NCI-H2171 treated with DMSO at 0.1 percent for 48 hours (cell line): ENCODE measurements around the gene FABP3.
A peak's percentile ranks its signal among the peaks of the same experiment; 100 is the strongest.

Source experiments
- DNase-seq: peaks from one replicate; lab custom pipeline; 2025; lab: John Stamatoyannopoulos, UW

The FABP3 gene

GRCh38 chr1:31373056-31373896, at the start of gene FABP3:
FABP3 (minus strand) TSS chr1:31373076; CDS start chr1:31373014, 62 bp downstream.
- peak; percentile 78 for DNase-seq

GRCh38 chr1:31421371-31422040, 48.6 kb upstream of the FABP3 start:
- DNase-seq = peak; percentile 42

DNA sequence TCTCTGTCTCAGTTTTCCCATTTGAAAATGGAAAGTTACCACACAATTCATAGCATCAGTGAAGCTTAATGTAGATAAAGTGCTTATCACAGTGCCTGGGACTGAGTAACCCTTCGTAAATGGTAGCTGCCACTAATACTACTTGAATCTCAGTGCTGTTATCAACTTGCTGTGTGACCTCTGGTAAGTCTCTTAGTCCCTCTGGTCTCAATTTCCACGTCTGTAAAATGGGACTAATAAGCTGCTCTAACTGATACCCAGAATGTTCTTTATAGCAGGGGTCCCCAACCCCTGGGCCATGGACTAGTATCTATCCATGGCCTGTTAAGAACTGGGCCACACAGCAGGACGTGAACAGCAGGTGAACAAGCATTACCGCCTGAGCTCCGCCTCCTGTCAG, 47.8 kb upstream of the FABP3 start:
- no peak for DNase-seq

DNA sequence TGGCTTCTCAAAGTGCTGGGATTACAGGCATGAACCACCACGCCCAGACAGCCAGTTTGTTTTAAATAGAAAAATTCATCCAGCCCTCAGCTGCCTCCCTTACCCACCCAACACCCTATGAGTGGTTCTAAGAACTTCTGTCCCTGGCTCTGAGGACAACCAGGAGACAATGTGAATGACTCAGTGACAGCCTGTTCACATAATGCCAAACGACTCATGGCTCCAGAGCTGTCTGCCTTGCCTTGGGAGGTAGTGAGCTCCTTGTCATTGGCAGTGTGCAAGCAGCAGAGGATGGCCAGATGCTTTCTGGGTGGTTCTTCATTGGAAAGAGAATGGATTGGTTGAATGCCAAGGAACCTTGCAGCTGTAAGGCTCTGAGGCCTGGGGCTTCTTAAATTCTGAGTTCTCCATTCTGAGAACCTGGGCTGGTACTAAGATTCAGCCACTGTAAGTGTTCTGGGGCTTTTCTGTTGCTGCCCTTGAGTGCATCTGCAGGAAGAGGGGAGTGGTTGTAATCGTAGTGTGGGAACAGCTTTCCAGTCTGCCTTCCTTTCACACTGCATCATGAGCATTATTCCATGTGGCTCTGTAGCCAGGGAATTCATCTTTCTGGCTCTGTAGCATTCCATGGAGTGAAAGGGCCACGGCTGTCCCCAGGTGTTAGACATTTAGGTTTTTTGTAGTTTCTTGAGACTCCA, 45.9 kb upstream of the FABP3 start:
- DNase-seq = no peak

GRCh38 chr1:31417148-31417547, 44.3 kb upstream of the FABP3 start:
- DNase-seq = no peak

- no peak for DNase-seq
Observed at GRCh38 chr1:31416101-31416736, 43.3 kb upstream of the FABP3 start.

DNA sequence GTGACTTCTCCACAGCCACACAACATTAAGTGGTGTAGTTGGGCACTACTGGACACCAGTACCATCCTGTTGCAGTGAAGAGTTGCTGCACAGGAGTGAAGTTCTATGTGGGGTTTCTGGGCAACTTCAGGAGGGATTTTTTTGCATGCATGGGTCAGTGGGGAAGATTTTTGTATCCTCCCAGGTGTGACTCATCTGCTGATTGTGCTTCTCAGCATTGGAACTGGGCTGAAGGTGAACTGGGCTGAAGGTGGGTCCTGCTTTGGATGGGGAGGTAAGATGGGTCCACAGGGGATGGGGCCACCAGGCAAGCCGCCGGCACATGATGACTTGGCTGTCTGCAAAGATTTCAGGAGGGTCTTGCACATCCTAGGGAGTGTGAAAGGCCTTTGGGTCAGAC, 42.8 kb upstream of the FABP3 start:
- DNase-seq = no peak

- DNase-seq = no peak
Observed at GRCh38 chr1:31414980-31415370, 42.1 kb upstream of the FABP3 start.

DNA sequence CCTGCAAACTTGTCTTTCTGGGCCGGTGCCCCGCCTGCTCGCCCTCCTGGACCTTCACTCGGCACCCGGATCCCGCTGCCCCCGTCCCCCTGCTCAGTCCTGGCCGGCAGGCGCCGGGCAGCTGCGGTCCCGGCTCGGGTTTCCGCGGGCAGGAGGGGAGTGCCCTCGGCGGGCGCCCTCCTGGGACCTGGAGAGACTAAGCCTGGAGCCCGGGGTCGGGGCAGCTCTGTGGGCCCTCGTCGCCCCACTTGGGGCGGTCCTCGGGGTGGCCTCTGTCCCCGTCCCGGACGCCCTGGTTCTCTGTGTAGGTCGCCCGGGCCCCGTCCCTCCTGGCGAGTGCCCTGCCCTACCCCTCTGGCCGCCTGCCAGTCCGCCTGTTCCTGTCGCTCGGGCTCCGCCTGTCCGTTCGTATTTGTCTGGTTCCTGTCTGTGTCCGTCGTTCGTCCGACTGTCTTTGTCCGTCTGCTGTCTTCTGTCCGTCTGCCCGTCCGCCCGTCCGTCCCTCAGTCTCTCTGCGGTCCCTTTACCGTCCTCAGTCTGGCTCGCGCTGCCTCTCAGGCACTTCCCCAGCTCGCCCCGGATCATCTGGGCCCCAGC, 40.6 kb upstream of the FABP3 start:
- DNase-seq = peak; percentile 55

DNA sequence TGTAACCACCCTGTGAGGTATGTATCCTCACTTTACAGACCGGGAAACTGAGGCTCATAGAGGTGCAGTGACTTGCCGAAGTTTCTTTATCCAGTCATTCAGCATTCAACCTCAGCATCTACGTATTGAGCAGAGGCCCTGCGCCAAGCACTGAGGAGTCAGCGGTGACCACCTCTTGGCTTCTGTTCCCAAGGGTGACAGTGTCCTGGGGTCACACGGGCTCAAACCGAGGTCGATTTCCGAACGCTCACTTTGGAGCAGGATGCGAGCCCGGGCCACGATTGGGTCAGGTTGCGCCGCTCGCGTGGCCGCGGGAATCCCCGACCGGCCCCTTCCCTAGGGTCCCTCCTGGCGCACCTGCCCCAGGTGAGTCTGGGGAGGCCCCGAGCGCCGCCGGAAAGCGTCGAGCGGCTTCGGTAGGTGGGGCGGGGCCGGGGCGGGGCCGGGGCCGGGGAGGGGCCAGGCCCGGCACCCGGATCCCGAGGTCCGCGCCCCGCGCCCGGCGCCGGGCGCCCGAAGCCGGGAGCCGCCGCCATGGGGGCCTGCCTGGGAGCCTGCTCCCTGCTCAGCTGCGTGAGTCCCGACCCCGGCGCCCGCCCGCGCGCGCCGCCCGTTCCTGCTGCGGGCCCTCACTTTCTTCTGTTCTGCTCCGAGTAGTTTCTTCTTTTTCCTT, 40.0 kb upstream of the FABP3 start, which contains the start of gene SERINC2:
SERINC2 (plus strand) TSS at position 482 of the 673 bp plus-strand sequence; CDS start at position 535, 53 bp downstream.
- DNase-seq = peak; percentile 56

- peak; percentile 24 for DNase-seq
Observed at GRCh38 chr1:31412205-31412604, 39.3 kb upstream of the FABP3 start.

- no peak for DNase-seq
Observed at GRCh38 chr1:31410871-31411270, 38.0 kb upstream of the FABP3 start.

DNA sequence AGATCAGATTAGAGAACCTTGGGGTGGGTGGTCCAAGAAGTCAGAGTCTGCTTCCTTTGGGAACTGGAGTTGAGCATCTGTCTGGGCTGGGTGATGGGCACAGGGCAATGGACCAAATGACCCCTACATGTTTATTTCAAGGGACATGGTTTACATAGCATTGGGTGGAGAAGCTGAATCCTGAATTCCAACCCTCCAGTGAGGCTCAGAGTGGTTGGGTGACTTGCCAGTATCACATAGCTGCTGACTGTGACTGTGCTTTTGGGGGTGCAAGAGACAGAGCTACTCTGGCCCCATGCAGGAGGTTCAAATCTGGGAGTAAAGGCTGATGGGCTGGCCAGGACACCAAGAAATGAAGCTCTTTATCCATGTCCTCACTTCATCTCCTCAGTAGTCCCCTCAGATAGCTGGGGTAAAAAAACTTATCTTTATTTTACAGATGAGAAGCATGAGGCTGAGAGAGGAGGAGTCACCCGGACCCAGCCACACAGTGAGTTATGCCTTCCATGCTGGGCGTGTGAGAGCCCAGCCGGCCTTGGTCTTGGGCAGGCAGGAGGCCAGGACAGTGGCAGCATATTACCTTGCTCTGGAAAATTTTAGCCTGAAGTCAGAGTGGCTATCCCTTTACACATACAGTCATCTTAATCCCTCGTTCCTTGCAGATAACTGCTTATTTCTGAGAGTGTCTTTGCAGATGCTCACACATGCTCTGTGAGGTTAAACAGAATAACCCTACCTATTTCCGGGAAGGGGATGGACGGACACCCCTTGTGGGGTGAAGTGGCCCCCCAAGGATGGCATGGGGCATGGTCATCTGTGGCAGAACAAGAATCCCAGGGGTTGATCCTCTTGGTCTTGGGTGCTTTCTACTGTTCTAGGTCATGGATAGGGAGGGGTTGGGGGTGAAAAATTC, 37.3 kb upstream of the FABP3 start:
- no peak for DNase-seq

DNA sequence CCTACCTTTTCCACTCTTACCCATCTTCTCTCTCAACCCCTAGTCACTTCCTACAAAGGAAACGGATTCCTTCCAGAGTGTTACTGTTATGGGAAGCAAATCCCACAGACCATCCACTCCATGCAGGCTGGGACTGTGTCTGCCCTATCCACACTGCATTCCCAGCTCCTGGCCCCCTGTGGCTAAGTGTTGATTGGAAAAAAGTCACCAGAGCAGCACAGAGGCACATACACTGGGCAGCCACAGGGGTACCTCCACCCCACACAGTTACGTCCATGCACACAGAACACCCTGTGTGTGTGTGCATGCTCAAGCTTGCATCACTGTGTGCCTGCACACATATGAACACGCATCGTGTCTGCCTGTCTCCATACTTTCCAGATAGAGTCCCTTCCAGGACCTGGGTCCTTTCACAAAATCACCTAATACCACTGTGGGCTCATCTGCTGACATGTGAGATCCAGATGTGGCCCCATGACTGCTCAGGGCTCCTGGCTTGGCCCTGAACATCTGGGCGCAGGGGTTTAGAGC, 36.0 kb upstream of the FABP3 start:
- no peak for DNase-seq

- DNase-seq = no peak
Observed at GRCh38 chr1:31407029-31407626, 34.3 kb upstream of the FABP3 start.

GRCh38 chr1:31405578-31406245, 32.8 kb upstream of the FABP3 start:
- DNase-seq = no peak

DNA sequence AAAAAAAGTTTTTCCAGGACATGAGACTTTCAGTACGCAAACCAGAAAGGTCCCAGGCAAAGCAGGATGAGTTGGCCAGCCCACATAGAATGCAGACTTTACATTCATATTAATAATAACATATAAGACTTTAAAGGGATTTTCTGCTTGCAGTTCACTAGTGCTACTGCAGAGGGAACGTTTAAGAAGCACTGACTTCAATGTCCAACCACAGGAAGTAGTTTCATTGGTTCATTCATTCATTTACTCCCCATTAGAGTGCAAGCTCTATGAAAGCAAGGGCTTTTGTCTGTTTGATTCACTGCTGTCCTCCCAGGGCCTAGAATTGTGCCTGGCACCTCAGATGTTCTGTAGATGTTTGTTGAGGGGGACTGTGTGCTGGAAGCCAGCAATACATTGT, 28.4 kb upstream of the FABP3 start:
- DNase-seq = no peak

- no peak for DNase-seq
Observed at GRCh38 chr1:31400393-31400792, 27.5 kb upstream of the FABP3 start.

- DNase-seq = peak; percentile 60
Observed at GRCh38 chr1:31399976-31400375, 27.1 kb upstream of the FABP3 start.
